ENCODE measurements around the gene CALHM3. TPM values are rescaled to one million over a fixed set of nuclear protein-coding genes. Genes with fewer than 3 reads are reported as not detected.

The CALHM3 gene
- total RNA-seq, 2 experiments from 2014 or later: 0.17 to 0.67 TPM

DNA sequence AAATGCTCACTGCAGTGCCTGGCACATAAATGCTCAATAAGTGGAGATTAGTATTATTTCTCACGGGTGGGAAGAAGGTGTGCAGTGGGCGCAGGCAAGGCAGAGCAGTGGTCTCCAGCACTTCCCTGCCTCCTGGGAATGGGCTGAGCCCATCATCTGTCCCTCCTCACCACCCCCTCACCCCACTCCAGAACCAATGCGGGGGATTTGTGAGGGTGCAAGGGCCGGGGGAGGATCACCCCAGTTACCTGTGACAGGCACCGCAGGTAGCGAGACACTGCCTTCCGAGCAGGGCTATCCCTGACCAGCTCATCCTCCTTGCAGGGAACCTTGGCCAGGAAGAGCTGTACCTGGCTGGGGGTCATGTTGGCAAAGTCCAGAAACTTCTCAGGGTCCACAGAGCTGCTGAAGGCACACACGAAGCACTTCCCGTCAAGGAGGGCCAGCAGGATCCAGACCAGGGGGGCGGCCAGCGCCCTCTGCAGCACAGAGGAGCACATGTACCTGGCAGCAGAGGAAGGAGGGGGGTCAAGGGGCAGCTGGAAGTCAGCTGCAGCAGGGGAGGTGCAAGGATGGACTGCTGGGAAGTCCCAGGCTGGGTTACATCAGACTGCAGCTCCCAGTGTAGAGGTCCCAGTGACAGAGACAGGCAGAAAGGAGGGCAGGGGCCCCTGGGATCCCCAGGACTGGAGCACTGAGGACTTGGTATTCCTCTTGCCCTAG, 2.8 kb downstream of the CALHM3 start:
- DNase-seq: peak; percentile 58
- peaks cover 4% of the 10 kb centered on the region for H3K36me3 Mint-ChIP-seq
- peaks cover 38% of the 10 kb centered on the region for H3K4me1 Mint-ChIP-seq

DNA sequence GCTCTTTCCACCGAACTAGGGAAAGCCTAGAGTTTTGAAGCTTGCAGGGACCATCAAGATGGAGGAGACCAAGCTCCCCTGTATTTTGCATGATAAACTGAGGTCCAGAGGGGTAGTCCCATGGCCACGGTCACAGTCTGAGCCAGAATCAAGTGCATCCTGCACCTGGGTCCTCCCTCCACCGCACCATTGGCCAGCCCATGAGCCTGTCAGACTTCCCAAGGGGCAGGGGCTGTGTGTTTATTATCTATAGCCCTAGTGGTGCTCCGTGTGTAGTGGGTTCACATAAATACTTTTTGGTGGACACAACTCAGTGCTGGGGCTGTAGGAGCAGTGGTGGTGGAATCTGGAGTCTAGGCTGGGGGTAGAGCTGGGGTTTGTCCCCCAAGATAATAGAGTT, 3.6 kb downstream of the CALHM3 start:
- H3K27me3 Mint-ChIP-seq: no peaks in the 10 kb centered on the region
- peaks cover 7% of the 10 kb centered on the region for H3K36me3 Mint-ChIP-seq
- POLR2A ChIA-PET: interaction anchor here (0.7 to 3.6 kb wide), 3 partner anchors 16 to 23 kb away, joined by 3 to 40 read pairs (median 3); partner anchors contain the start of gene CALHM2
- ATAC-seq (ENCODE audit: low read depth) (no peak), DNase-seq (no peak)
- peaks cover 44% of the 10 kb centered on the region for H3K4me1 Mint-ChIP-seq
- H3K9me3 Mint-ChIP-seq: peaks cover 3% of the 10 kb centered on the region
- H3K4me3 Mint-ChIP-seq: no peak overlapping the region
- peak overlapping the region; percentile 31 for H3K27ac Mint-ChIP-seq

More for the DNA sequence above, 2.8 kb downstream of the CALHM3 start:
- peak; percentile 44 for ATAC-seq (ENCODE audit: low read depth)
- Mint-ChIP-seq H3K9me3 (peaks cover 3% of the 10 kb centered on the region), H3K27ac (peak overlapping the region; percentile 81), H3K27me3 (no peaks in the 10 kb centered on the region), H3K4me3 (no peak overlapping the region)
- POLR2A ChIA-PET: interaction anchor here (1.0 to 3.6 kb wide), 2 partner anchors 16 to 24 kb away, joined by 3 to 40 read pairs; partner anchors contain the start of gene CALHM2

DNA sequence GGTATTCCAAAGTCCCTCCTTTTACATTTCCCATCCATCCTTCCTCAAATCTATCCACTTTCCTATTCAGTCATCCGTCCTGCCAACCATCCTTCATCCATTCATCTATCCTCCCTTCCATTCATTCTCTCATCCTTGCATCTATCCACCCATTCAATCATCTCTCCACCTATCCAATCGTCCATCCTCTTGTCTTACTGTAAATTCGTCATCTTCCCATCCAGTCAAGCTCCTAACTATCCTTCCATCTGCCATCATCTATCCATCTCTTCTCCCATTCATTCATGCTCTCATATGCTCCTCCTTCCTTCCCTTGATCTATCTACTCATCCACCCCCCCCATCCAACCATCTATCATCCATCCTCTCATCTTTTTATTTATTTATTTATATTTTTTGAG, 5.0 kb downstream of the CALHM3 start:
- H3K4me1 Mint-ChIP-seq: peaks cover 53% of the 10 kb centered on the region
- H3K27ac Mint-ChIP-seq: peak overlapping the region; percentile 8
- H3K9me3 Mint-ChIP-seq: peaks cover 3% of the 10 kb centered on the region
- peaks cover 14% of the 10 kb centered on the region for H3K36me3 Mint-ChIP-seq
- no peaks in the 10 kb centered on the region for H3K27me3 Mint-ChIP-seq
- POLR2A ChIA-PET: interaction anchor here (0.7 to 7.4 kb wide), 3 partner anchors 22 to 105 kb away, joined by 3 to 89 read pairs (median 40); partner anchors contain the start of gene CALHM2
- H3K4me3 Mint-ChIP-seq: no peak overlapping the region
- ATAC-seq (ENCODE audit: low read depth): no peak
- DNase-seq: no peak

DNA sequence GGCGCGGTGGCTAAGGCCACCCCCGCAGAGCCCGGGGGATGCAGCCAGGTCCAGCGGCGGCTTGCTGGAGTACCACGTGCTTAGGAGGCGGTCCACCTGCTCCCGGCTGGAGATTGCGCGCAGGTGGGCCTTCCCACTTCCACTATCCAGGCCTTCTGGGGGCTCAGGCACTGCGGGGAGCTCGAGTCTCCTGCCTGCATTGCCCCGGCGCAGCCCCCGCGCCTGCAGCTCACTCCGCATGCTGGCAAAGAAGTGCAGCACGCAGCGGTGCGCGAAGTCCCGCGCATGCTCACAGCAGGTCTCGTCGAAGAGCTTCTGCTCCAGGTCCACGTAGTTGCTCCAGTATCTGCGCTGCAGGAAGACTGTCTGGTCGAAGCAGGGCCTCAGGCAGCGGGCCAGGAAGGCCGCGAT, 5.8 kb downstream of the CALHM3 start:
- ATAC-seq (ENCODE audit: low read depth): no peak
- H3K27me3 Mint-ChIP-seq: no peaks in the 10 kb centered on the region
- no peak for DNase-seq
- H3K27ac Mint-ChIP-seq: peak overlapping the region; percentile 50
- peaks cover 3% of the 10 kb centered on the region for H3K9me3 Mint-ChIP-seq
- POLR2A ChIA-PET: interaction anchor here (7.4 kb wide), 1 partner anchor 21 kb away, joined by 89 read pairs; the partner anchor contains the start of gene CALHM2
- no peak overlapping the region for H3K4me3 Mint-ChIP-seq
- H3K4me1 Mint-ChIP-seq: peaks cover 54% of the 10 kb centered on the region
- peaks cover 14% of the 10 kb centered on the region for H3K36me3 Mint-ChIP-seq

DNA sequence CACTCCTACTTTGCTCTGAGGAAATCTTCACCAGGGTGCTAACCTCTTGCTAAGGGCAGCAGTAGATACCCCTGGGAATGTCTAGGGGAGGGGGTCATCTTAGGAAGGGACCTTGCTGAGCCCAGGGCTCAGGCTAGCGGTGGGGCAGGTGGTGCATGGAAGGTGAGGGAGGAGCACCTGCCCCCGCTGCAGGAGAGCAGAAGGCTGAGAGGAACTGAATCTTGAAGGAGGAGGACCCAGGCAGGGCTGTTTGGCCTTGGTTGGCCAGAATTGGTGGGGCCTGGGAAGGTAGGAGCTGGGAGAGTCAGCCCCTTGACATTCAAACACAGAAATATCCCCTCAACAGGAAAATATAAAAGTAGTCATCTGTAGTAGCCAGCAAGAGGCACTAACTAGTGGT, 7.0 kb downstream of the CALHM3 start:
- Mint-ChIP-seq H3K4me3 (peak overlapping the region; percentile 77), H3K4me1 (peaks cover 61% of the 10 kb centered on the region), H3K27ac (peak overlapping the region; percentile 98), H3K36me3 (peaks cover 14% of the 10 kb centered on the region), H3K9me3 (peaks cover 3% of the 10 kb centered on the region), H3K27me3 (no peaks in the 10 kb centered on the region)
- no peak for ATAC-seq (ENCODE audit: low read depth)
- no peak for DNase-seq
- POLR2A ChIA-PET: interaction anchor here (1.0 to 7.4 kb wide), 7 partner anchors 12 to 554 kb away, joined by 3 to 89 read pairs (median 5); partner anchors contain the start of genes ATP5MK, CALHM1, CALHM2 and CNNM2

DNA sequence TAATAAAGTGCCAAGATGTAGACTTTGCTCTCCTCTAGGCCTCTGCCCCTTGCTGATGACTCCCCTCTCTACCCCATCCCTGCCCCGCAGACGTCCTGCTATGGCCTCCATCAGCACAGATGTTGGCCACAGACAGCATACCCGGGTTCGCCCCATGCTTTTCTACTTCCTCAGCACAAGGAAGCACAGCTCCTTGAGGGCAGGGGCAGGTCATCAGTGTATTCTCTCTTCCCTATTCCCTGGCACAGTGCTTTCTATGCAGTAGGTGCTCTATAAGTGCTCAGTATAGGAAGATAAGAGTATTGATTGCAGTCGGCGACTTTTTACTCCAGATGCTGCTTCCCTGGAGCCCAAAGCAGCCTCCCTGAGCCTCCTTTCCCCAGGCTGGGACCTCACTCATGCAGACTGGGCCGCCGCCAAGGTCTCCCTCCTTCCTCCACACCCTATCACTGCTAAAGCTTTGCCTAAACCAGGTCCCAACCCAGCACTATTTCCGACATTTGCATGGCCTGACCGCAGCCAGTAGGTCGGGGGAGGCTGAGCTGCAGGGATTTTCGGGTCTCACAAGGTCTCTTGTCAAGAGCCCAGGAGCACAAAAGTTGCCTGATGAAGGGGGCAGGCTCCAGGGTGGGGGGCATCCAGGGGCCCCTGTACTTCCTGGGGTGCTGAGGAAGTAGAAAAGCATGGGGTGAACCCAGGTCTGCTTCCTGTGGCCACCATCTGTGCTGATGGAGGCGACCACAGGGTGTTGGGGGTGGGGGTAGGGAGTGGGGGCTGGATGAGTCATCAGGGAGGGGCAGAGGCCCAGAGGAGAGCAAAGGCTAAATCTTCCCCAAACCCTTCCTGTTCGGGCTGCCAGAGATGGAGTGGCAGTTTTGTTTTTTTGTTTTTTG, 8.0 kb downstream of the CALHM3 start:
- no peaks in the 10 kb centered on the region for H3K27me3 Mint-ChIP-seq
- peaks cover 14% of the 10 kb centered on the region for H3K36me3 Mint-ChIP-seq
- POLR2A ChIA-PET: interaction anchor here (0.6 to 7.4 kb wide), 6 partner anchors 11 to 553 kb away, joined by 3 to 89 read pairs (median 9); partner anchors contain the start of genes CALHM1, CALHM2, CNNM2 and TAF5
- H3K4me1 Mint-ChIP-seq: peaks cover 63% of the 10 kb centered on the region
- peaks cover 3% of the 10 kb centered on the region for H3K9me3 Mint-ChIP-seq
- peak; percentile 92 for ATAC-seq (ENCODE audit: low read depth)
- DNase-seq: peak; percentile 84
- H3K4me3 Mint-ChIP-seq: peak overlapping the region; percentile 77
- H3K27ac Mint-ChIP-seq: peak overlapping the region; percentile 98

DNA sequence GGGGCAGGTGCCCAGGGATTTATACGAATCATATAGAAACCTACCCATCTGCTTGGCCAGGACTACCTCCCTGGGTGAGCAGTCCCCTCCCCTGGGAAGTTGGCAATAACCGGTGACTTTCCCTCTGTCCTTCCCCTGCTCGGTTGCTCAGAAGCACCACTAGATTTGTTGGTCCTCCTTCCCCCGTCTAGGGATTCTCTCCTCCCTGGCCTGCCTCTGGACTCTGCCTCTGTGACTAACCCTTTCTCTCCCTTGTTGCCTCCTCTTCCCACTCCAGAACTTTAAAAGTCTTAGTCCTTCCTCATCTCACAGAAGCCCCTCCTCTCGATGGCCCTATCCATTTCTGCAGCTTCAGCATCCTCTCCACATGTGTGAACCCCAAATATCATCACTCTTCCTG, 9.8 kb downstream of the CALHM3 start:
- ATAC-seq (ENCODE audit: low read depth): no peak
- Mint-ChIP-seq H3K27ac (peak overlapping the region; percentile 98), H3K9me3 (peaks cover 3% of the 10 kb centered on the region), H3K4me1 (peaks cover 62% of the 10 kb centered on the region), H3K36me3 (peaks cover 14% of the 10 kb centered on the region), H3K27me3 (no peaks in the 10 kb centered on the region), H3K4me3 (no peak overlapping the region)
- POLR2A ChIA-PET: interaction anchor here (1.6 to 7.4 kb wide), 2 partner anchors 12 to 17 kb away, joined by 3 to 89 read pairs; partner anchors contain the start of gene CALHM2
- DNase-seq: no peak

DNA sequence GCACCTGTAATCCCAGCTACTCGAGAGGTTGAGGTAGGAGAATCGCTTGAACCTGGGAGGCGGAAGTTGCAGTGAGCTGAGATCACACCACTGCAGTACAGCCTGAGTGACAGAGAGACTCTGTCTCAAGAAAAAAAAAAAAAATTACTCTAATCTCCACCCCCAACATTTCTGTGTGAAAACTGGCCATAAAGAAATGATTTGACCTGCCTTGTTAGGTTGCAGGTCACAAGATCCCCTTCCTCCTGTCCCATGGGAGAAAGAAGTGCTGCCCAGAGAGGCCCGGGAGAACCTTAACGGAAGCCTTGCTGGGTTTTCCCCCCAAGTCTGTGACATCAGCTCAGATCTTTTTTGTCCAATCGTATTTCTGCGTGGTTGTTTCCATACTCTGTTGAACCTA, 11.6 kb downstream of the CALHM3 start:
- peak overlapping the region; percentile 15 for H3K27ac Mint-ChIP-seq
- peaks cover 7% of the 10 kb centered on the region for H3K27me3 Mint-ChIP-seq
- H3K4me1 Mint-ChIP-seq: peaks cover 54% of the 10 kb centered on the region
- peak overlapping the region; percentile 6 for H3K4me3 Mint-ChIP-seq
- DNase-seq: no peak
- no peak for ATAC-seq (ENCODE audit: low read depth)
- no peaks in the 10 kb centered on the region for H3K9me3 Mint-ChIP-seq
- peaks cover 11% of the 10 kb centered on the region for H3K36me3 Mint-ChIP-seq
- POLR2A ChIA-PET: interaction anchor here (7.4 kb wide), 1 partner anchor 15 kb away, joined by 89 read pairs; the partner anchor contains the start of gene CALHM2

DNA sequence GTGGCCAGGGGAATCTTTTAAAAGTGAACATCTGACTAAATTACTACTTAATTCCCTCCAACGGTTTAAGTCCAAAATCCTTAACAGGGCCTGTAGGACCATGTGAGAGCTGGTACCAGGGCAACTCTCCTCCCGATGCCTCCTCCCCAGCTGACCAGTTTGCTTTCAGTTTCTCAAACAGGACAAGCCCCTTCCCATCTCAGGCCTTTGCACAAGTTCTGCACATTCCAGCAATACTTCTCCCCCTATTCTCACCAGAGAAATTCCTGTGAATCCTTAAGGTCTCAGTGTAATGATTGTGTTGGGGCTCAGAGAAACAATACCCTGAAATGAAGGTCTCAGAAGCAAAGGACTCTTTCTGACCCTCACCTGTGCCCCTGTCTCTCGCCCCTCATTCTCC, 12.3 kb downstream of the CALHM3 start:
- Mint-ChIP-seq H3K4me1 (peaks cover 47% of the 10 kb centered on the region), H3K4me3 (no peak overlapping the region), H3K27ac (peak overlapping the region; percentile 66), H3K27me3 (peaks cover 7% of the 10 kb centered on the region), H3K9me3 (no peaks in the 10 kb centered on the region), H3K36me3 (peaks cover 11% of the 10 kb centered on the region)
- POLR2A ChIA-PET: interaction anchor here (2.0 to 7.4 kb wide), 2 partner anchors 9 to 15 kb away, joined by 6 to 89 read pairs; partner anchors contain the start of gene CALHM2
- DNase-seq (no peak), ATAC-seq (ENCODE audit: low read depth) (no peak)

DNA sequence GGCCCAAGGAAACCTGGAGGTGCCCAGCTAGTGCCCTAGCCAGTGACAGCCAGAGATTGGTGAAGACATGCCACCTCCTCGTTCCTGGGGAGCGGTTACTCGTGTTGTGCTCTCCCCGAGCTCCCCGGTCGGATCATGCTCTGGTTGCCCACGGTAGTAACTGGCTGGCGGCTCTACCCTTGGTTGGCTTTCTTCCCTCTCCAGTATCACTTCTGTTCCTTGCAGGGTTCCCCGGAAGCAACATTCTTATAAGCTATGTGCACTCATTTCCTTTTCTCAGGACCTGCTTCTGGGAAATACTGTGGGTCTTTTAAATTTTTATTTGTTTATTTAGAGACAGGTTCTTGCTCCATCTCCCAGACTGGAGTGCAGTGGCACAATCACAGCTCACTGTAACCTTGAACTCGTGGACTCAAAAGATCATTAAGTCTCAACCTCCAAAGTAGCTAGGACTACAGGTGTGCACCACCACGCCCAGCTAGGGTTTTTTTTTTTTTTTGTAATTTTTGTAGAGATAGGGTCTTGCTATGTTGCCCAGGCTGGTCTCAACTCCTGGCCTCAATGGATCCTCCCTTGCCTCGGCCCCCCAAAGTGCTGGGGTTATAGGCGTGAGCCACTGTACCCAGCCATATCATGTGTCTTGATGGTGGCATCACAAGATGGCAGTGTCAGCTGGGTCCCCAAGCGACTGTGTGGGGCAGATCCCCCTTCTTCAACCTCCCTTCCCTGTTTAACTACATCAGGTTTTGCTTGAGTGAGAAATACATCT, 13.4 kb downstream of the CALHM3 start:
- DNase-seq: no peak
- ATAC-seq (ENCODE audit: low read depth): no peak
- Mint-ChIP-seq H3K36me3 (peaks cover 9% of the 10 kb centered on the region), H3K4me3 (no peak overlapping the region), H3K9me3 (no peaks in the 10 kb centered on the region), H3K27me3 (peaks cover 7% of the 10 kb centered on the region), H3K27ac (no peak overlapping the region), H3K4me1 (peaks cover 38% of the 10 kb centered on the region)
- POLR2A ChIA-PET: interaction anchor here (0.6 to 2.1 kb wide), 5 partner anchors 8 to 20 kb away, joined by 3 to 15 read pairs (median 6); partner anchors contain the start of gene CALHM2

DNA sequence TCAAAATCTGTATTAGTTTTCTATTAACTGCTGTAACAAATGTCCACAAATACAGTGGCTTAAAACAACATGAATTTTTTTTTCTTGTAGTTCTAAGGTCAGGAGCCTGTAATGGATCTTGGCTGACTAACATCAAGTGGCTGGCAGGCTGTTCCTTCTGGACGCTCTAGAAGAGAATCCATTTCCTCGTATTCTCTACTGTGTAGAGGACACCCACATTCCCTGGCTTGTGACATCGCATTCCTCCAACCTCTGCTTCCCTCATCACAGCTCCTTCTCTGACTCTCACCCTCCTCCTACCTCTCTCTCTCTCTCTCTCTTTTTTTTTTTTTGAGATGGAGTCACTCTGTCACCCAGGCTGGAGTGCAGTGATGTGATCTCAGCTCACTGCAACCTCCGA, 15.5 kb downstream of the CALHM3 start:
- ATAC-seq (ENCODE audit: low read depth) (no peak), DNase-seq (no peak)
- Mint-ChIP-seq H3K36me3 (no peaks in the 10 kb centered on the region), H3K27me3 (peaks cover 7% of the 10 kb centered on the region), H3K4me1 (peaks cover 39% of the 10 kb centered on the region), H3K27ac (no peak overlapping the region), H3K4me3 (no peak overlapping the region), H3K9me3 (no peaks in the 10 kb centered on the region)
- POLR2A ChIA-PET: interaction anchor here (0.6 kb wide), 1 partner anchor 11 kb away, joined by 3 read pairs; the partner anchor contains the start of gene CALHM2

DNA sequence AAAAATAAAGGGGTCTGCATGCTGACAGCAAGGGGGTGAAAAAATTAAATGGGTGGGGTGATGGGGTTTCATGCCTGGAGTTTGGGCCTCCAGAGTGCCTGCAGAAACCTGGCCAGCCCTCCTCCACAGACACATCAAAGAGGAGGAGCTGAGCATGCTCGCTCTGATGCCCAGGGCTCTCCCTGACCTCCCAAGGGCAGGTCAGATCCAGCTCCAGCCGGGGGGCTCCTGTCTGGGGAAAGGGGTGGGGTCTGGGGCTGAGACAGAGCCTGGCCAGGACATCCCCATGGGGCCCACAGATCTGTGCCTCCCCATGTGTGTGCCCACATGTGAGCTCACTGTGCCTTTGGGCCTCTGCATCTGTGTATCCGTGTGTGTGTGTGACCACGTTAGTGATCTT, 19.4 kb downstream of the CALHM3 start:
- Mint-ChIP-seq H3K27ac (peak overlapping the region; percentile 81), H3K36me3 (peaks cover 2% of the 10 kb centered on the region), H3K9me3 (no peaks in the 10 kb centered on the region), H3K27me3 (peaks cover 7% of the 10 kb centered on the region), H3K4me3 (peak overlapping the region; percentile 55), H3K4me1 (peaks cover 20% of the 10 kb centered on the region)
- ATAC-seq (ENCODE audit: low read depth) (peak; percentile 17), DNase-seq (no peak)
- POLR2A ChIA-PET: interaction anchor here (1.3 to 3.3 kb wide), 3 partner anchors 11 to 16 kb away, joined by 3 to 24 read pairs (median 4); no protein-coding TSS in a partner anchor

Data from activated naive CD8-positive, alpha-beta T cell treated with anti-CD3 and anti-CD28 coated beads, Interleukin-2, amount 10 ng/mL, durations not matched to agents 7 days and 5 days (primary cell).